Nephron (organoid): ENCODE results near the gene COL27A1.
A peak's percentile ranks its signal among the peaks of the same experiment; 100 is the strongest.

Experiments
- H3K27ac Mint-ChIP-seq, 3 experiments: 2 replicates each; pipeline ENCODE4 v1.8.0; 2020; ENCODE audit warnings: mixed read lengths in 3 of 3, mild to moderate bottlenecking in 2 of 3, moderate library complexity in 1 of 3
- H3K27me3 Mint-ChIP-seq: 2 replicates; pipeline ENCODE4 v1.8.0; 2021; ENCODE audit warnings: low read depth, mild to moderate bottlenecking, moderate library complexity, mixed read lengths
- H3K36me3 Mint-ChIP-seq: 2 replicates; pipeline ENCODE4 v1.8.0; 2020; ENCODE audit warnings: low read depth, mixed read lengths
- H3K4me1 Mint-ChIP-seq: 2 replicates; pipeline ENCODE4 v1.8.0; 2020; ENCODE audit warnings: mixed read lengths
- H3K4me3 Mint-ChIP-seq, 3 experiments: 2 replicates each; pipeline ENCODE4 v1.8.0; 2020; ENCODE audit warnings: mild to moderate bottlenecking in 3 of 3, mixed read lengths in 3 of 3, moderate library complexity in 2 of 3
- H3K9me3 Mint-ChIP-seq: 2 replicates; pipeline ENCODE4 v1.8.0; 2020; ENCODE audit warnings: mixed read lengths
- CTCF ChIP-seq, 3 experiments: fragments of 200-600 bp; sonication (generic); IDR thresholded peaks; one replicate each; pipeline ENCODE4 v1.5.0; 2021; ENCODE audit warnings: antibody characterized with exemption in 3 of 3; ENCODE audit not compliant: unreplicated experiment in 3 of 3

COL27A1 gene

GRCh38 chr9:114339130-114339908 is 184.0 kb downstream of the COL27A1 start:
- Mint-ChIP-seq H3K27ac (no peak overlapping the region), H3K27me3 (no peaks in the 10 kb centered on the region), H3K9me3 (no peaks in the 10 kb centered on the region), H3K36me3 (peaks cover 50% of the 10 kb centered on the region), H3K4me3 (no peak overlapping the region), H3K4me1 (no peaks in the 10 kb centered on the region)
- peak; percentile 50 to 63 (median 51) for TF ChIP-seq CTCF (IDR thresholded peaks at IDR 0.05; ENCODE audit: unreplicated experiment in 3 of 3)

- Mint-ChIP-seq H3K27me3 (no peaks in the 10 kb centered on the region), H3K36me3 (peaks cover 58% of the 10 kb centered on the region), H3K4me1 (no peaks in the 10 kb centered on the region), H3K9me3 (no peaks in the 10 kb centered on the region), H3K4me3 (no peak overlapping the region), H3K27ac (no peak overlapping the region)
- no peak for TF ChIP-seq CTCF (IDR thresholded peaks at IDR 0.05; ENCODE audit: unreplicated experiment in 3 of 3)
These were observed 186.0 kb downstream of the COL27A1 start for GRCh38 chr9:114341152-114341830.

GRCh38 chr9:114341991-114342390 is 186.7 kb downstream of the COL27A1 start:
- Mint-ChIP-seq H3K4me1 (no peaks in the 10 kb centered on the region), H3K9me3 (no peaks in the 10 kb centered on the region), H3K36me3 (peaks cover 64% of the 10 kb centered on the region)

GRCh38 chr9:114342755-114343440 is 187.6 kb downstream of the COL27A1 start:
- no peaks in the 10 kb centered on the region for H3K27me3 Mint-ChIP-seq

More at GRCh38 chr9:114341991-114342390, 186.7 kb downstream of the COL27A1 start:
- H3K27ac Mint-ChIP-seq: no peak overlapping the region
- no peak overlapping the region for H3K4me3 Mint-ChIP-seq
- no peak for TF ChIP-seq CTCF (IDR thresholded peaks at IDR 0.05; ENCODE audit: unreplicated experiment in 3 of 3)
- no peaks in the 10 kb centered on the region for H3K27me3 Mint-ChIP-seq

GRCh38 chr9:114343471-114344187 is 188.3 kb downstream of the COL27A1 start:
- Mint-ChIP-seq H3K4me1 (no peaks in the 10 kb centered on the region), H3K27me3 (no peaks in the 10 kb centered on the region), H3K9me3 (no peaks in the 10 kb centered on the region)

More at GRCh38 chr9:114342755-114343440, 187.6 kb downstream of the COL27A1 start:
- Mint-ChIP-seq H3K4me1 (no peaks in the 10 kb centered on the region), H3K27ac (no peak overlapping the region), H3K36me3 (peaks cover 63% of the 10 kb centered on the region), H3K9me3 (no peaks in the 10 kb centered on the region), H3K4me3 (no peak overlapping the region)
- TF ChIP-seq CTCF (IDR thresholded peaks at IDR 0.05; ENCODE audit: unreplicated experiment in 3 of 3): no peak

More at GRCh38 chr9:114343471-114344187, 188.3 kb downstream of the COL27A1 start:
- Mint-ChIP-seq H3K4me3 (no peak overlapping the region), H3K27ac (no peak overlapping the region), H3K36me3 (peaks cover 65% of the 10 kb centered on the region)
- no peak for TF ChIP-seq CTCF (IDR thresholded peaks at IDR 0.05; ENCODE audit: unreplicated experiment in 3 of 3)
